K562 (cell line): ENCODE data around the gene SAFB. TPM values are rescaled to one million over a fixed set of nuclear protein-coding genes. Genes with fewer than 3 reads are reported as not detected.

ENCODE experiments used
- ATAC-seq: fragments of 200-7000 bp; cut with Tn5 transposase; 3 replicates; pipeline ENCODE4 v1.9.1; 2020; ENCODE audit warnings: moderate library complexity
- BruUV-seq: library from RNA; stranded (reverse); fragments of 400-500 nt; replicated peaks from 2 replicates; lab custom pipeline; 2021; lab: Mats Ljungman, UMichigan
- CTCF ChIA-PET: fragments of 300-600 bp; formaldehyde crosslinking; extraction: SDS; loops from one replicate; lab custom pipeline; 2021; ENCODE audit warnings: low intra/inter-chr PET ratio; lab: Yijun Ruan, JAX
- POLR2A ChIA-PET: fragments of 300-600, 350-650 bp; sonication (Branson Sonifier 250); formaldehyde crosslinking; extraction: SDS; loops from one replicate; lab custom pipeline; 2021; ENCODE audit warnings: antibody characterized with exemption, inconsistent platforms; lab: Yijun Ruan, JAX
- DNase-seq, 4 experiments: peaks; one replicate each; pipeline versions ENCODE4 v3.0.0 to v3.0.0-alpha.2; 2011 to 2018; ENCODE audit warnings: low spot score in 3 of 4, mixed read lengths in 3 of 4; ENCODE audit errors: extremely low read depth in 1 of 4
- FAIRE-seq: peaks from 2 replicates; lab custom pipeline; 2011; peaks lifted over from hg19 to GRCh38; lab: Jason Lieb, UNC
- H2AFZ ChIP-seq: 2 replicates; pipeline ENCODE4 v1.6.0; 2011; ENCODE audit warnings: low read depth, low read length, control low read depth, inconsistent platforms
- H3K27ac ChIP-seq: fragments of 200-600 bp; 3 replicates; pipeline ENCODE4 v1.8.0; 2011; ENCODE audit warnings: low read depth, mild to moderate bottlenecking, control low read depth, inconsistent platforms, low read length, moderate library complexity, mixed read lengths; ENCODE audit errors: extremely low read depth
- H3K27me3 ChIP-seq, 2 experiments: fragments of 300-600 bp in 1 of 2; 2 replicates in 1 of 2; 3 replicates in 1 of 2; pipeline versions ENCODE4 v1.6.0 to v1.8.0; 2011; ENCODE audit warnings: inconsistent platforms in 2 of 2, low read length in 2 of 2, mild to moderate bottlenecking in 1 of 2, mixed read lengths in 1 of 2, moderate library complexity in 1 of 2; ENCODE audit not compliant: control insufficient read depth in 2 of 2, insufficient read depth in 2 of 2
- H3K36me3 ChIP-seq: fragments of 300-600 bp; 3 replicates; pipeline ENCODE4 v1.8.0; 2011; ENCODE audit warnings: mild to moderate bottlenecking, low read length, inconsistent platforms; ENCODE audit not compliant: control insufficient read depth, insufficient read depth
- H3K4me1 ChIP-seq, 2 experiments: fragments of 200-600 bp in 1 of 2; replicated peaks in 1 of 2; 2 replicates in 1 of 2; 3 replicates in 1 of 2; pipeline versions ENCODE4 v1.5.1 to v1.8.0; 2011; ENCODE audit warnings: inconsistent platforms in 2 of 2, low read length in 2 of 2, mild to moderate bottlenecking in 1 of 2, mixed read lengths in 1 of 2, moderate library complexity in 1 of 2; ENCODE audit not compliant: control insufficient read depth in 2 of 2, insufficient read depth in 2 of 2
- H3K4me2 ChIP-seq: 2 replicates; pipeline ENCODE4 v1.6.1; 2011; ENCODE audit warnings: low read length, control low read depth, inconsistent platforms, mixed read lengths; ENCODE audit not compliant: insufficient read depth
- H3K4me3 ChIP-seq: fragments of 200-600 bp; sonication (generic), shearing (Covaris generic); 2 replicates; pipeline ENCODE4 v1.5.1; 2016; ENCODE audit warnings: control low read depth, inconsistent platforms
- H3K79me2 ChIP-seq: fragments of 200-600 bp; 3 replicates; pipeline ENCODE4 v1.8.0; 2011; ENCODE audit warnings: low read length, inconsistent platforms; ENCODE audit not compliant: control insufficient read depth, insufficient read depth
- H3K9ac ChIP-seq, 2 experiments: 2 replicates each; pipeline versions ENCODE4 v1.6.0 to v1.6.1; 2011; ENCODE audit warnings: low read depth in 2 of 2, low read length in 2 of 2, control low read depth in 1 of 2, inconsistent platforms in 1 of 2, mild to moderate bottlenecking in 1 of 2, mixed read lengths in 1 of 2; ENCODE audit not compliant: insufficient read depth in 1 of 2
- H3K9me1 ChIP-seq: one replicate; pipeline ENCODE4 v1.6.0; 2011; ENCODE audit warnings: inconsistent platforms, mild to moderate bottlenecking, low read length, moderate library complexity; ENCODE audit not compliant: control insufficient read depth, insufficient read depth
- H3K9me3 ChIP-seq: replicated peaks from 2 replicates; pipeline ENCODE4 v1.5.1; 2011; ENCODE audit warnings: low read depth, low read length, inconsistent platforms; ENCODE audit not compliant: control insufficient read depth, insufficient read depth
- H4K20me1 ChIP-seq: replicated peaks from 2 replicates; pipeline ENCODE4 v1.6.1; 2011; ENCODE audit warnings: low read length, inconsistent platforms, mixed read lengths; ENCODE audit not compliant: control insufficient read depth, insufficient read depth
- EGR1 ChIP-seq: fragments of 450-650 bp; conservative IDR thresholded peaks from 2 replicates; pipeline ENCODE4 v1.6.1; 2017; ENCODE audit warnings: mild to moderate bottlenecking
- EP300 ChIP-seq: IDR thresholded peaks from 2 replicates; pipeline ENCODE4 v1.6.1; 2012; ENCODE audit warnings: low read length, improper control_type of control experiment
- MAZ ChIP-seq, 2 experiments: fragments of 450-650 bp in 1 of 2; sonication (generic) in 1 of 2; formaldehyde crosslinking; IDR thresholded peaks in 1 of 2; conservative IDR thresholded peaks in 1 of 2; 2 replicates each; pipeline versions ENCODE4 v1.4.0 to v1.5.0; 2020; ENCODE audit warnings: mild to moderate bottlenecking in 1 of 2, missing genetic modification reagents in 1 of 2
- NELFE ChIP-seq: IDR thresholded peaks from 2 replicates; pipeline ENCODE4 v1.6.1; 2011; ENCODE audit warnings: mild to moderate bottlenecking; ENCODE audit not compliant: insufficient read depth, insufficient read length
- NUFIP1 ChIP-seq: fragments of 450-650 bp; IDR thresholded peaks from 2 replicates; pipeline ENCODE4 v1.6.1; 2018; ENCODE audit not compliant: partially characterized antibody
- PURB ChIP-seq: sonication (generic); formaldehyde crosslinking; IDR thresholded peaks from 2 replicates; pipeline ENCODE4 v1.9.0; 2021; ENCODE audit warnings: low read depth, mild to moderate bottlenecking, missing genetic modification reagents
- ZNF561 ChIP-seq: fragments of 450-650 bp; formaldehyde crosslinking; conservative IDR thresholded peaks from 2 replicates; pipeline ENCODE4 v1.4.0; 2020; ENCODE audit warnings: mild to moderate bottlenecking, moderate library complexity
- ZNF644 ChIP-seq: fragments of 200-800 bp; sonication (Bioruptor generic); IDR thresholded peaks from 2 replicates; pipeline ENCODE4 v1.6.1; 2016; ENCODE audit warnings: low read depth, missing genetic modification characterization, missing compliant biosample characterization
- WGBS: fragments of 100-300 bp; shearing (Covaris generic); methylation state at CpG from one replicate; pipeline ENCODE4 v1.1.6; 2016; ENCODE audit warnings: low coverage, mixed read lengths; ENCODE audit not compliant: insufficient coverage; ENCODE audit errors: missing lambda C conversion rate; 5-methylcytosine and 5-hydroxymethylcytosine counted together
- in situ Hi-C: fragments of 300-500 bp; cut with MboI; formaldehyde crosslinking; loops from 4 replicates; pipeline ENCODE4 v1.15.0; 2018; ENCODE audit warnings: inconsistent platforms, mixed read lengths
- intact Hi-C: fragments of 100-400 bp; cut with micrococcal nuclease; formaldehyde crosslinking; loops from 2 replicates; pipeline ENCODE4 v1.14.2; 2022
- polyA plus RNA-seq, 8 experiments: library from polyadenylated mRNA; depleted of rRNA in 4 of 8; stranded (reverse) in 5 of 8; unstranded in 3 of 8; fragments of >200 nt; fragmentation: Nextera tagmentation in 2 of 8; fragmentation: Illumina TruSeq in 1 of 8; extraction: Ambion mirVana in 2 of 8; extraction: Trizol in 1 of 8; gene quantifications; 2 replicates each; pipeline versions ENCODE4 v1.2.1 to v1.2.3, GENCODE V29; 2011 to 2014; ENCODE audit warnings: inconsistent platforms in 1 of 8, missing spikeins in 1 of 8
- total RNA-seq, 7 experiments: library from RNA; depleted of rRNA in 6 of 7; stranded (reverse); fragments of >200 nt in 6 of 7; fragmentation: Illumina TruSeq in 2 of 7; extraction: Trizol in 2 of 7; gene quantifications; 2 replicates each; pipeline versions ENCODE4 v1.2.1 to v1.2.3, GENCODE V29; 2011 to 2021; ENCODE audit warnings: low replicate concordance in 1 of 7
- TF ChIP-seq, protein P1 (sequence below): IDR thresholded peaks from 2 replicates; pipeline ENCODE4 v1.6.1; 2016; ENCODE audit warnings: missing genetic modification characterization, missing compliant biosample characterization
- TF ChIP-seq, protein P2 (sequence below): sonication (generic); formaldehyde crosslinking; IDR thresholded peaks from 2 replicates; pipeline ENCODE4 v1.8.1; 2023; ENCODE audit warnings: missing genetic modification reagents, mild to moderate bottlenecking, borderline replicate concordance
- TF ChIP-seq, protein P3 (sequence below): fragments of 250-450 bp; sonication (Bioruptor Pico); IDR thresholded peaks from 2 replicates; pipeline ENCODE4 v1.5.0; 2022; ENCODE audit warnings: mild to moderate bottlenecking

SAFB gene
- total and polyA plus RNA-seq, 9 of the 15 experiments (the other 6 are each of a cell fraction or from before 2014, with no cell fraction given) = 1.1 to 151 (median 83.1) TPM

DNA sequence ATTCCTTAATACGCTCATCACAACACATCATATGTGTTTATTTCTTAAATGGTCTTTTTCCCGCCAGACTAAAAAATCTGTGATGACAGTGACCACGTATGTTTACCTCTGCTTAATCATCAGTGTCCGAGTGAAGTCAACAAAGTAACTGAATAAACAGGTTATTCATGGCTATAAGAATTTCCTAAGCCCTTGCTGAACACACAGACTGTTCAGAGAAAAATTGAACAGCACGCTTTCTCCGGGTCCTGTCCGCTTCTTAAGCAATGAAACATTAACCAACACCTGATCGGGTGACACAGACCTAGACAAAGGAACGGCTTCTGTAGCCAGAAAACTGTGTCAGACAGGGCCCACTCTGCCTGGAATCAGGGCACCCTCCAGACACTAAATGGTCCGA lies 14.6 kb upstream of the SAFB start:
- no peak overlapping the region for H3K27ac ChIP-seq
- H3K36me3 ChIP-seq = peaks cover 89% of the 10 kb centered on the region
- H3K4me3 ChIP-seq = no peak overlapping the region
- no peak for ATAC-seq
- ChIA-PET POLR2A (interaction anchor here (0.6 to 1.1 kb wide), 3 partner anchors 9 to 15 kb away, joined by 3 to 8 read pairs (median 3); partner anchors contain the start of genes SAFB and SAFB2), CTCF (no interaction called here)
- WGBS = 89% methylated on average over 10 of the region's 10 CpGs
- BruUV-seq = no TSS peak
- H4K20me1 ChIP-seq = no peaks in the 10 kb centered on the region
- intact Hi-C loops = no loop called here
- H3K4me1 ChIP-seq = no peaks in the 10 kb centered on the region
- H3K9me1 ChIP-seq = no peaks in the 10 kb centered on the region
- no peak overlapping the region for H3K4me2 ChIP-seq
- H2AFZ ChIP-seq = no peak overlapping the region
- no peak for FAIRE-seq
- H3K9ac ChIP-seq = no peak overlapping the region
- in situ Hi-C loops = no loop called here
- H3K9me3 ChIP-seq = no peaks in the 10 kb centered on the region
- peaks cover 44% of the 10 kb centered on the region for H3K79me2 ChIP-seq
- DNase-seq = no peak
- no peaks in the 10 kb centered on the region for H3K27me3 ChIP-seq
- TF ChIP-seq PURB (CRISPR knock-in tag) = no peak
- TF ChIP-seq, protein P1, sequence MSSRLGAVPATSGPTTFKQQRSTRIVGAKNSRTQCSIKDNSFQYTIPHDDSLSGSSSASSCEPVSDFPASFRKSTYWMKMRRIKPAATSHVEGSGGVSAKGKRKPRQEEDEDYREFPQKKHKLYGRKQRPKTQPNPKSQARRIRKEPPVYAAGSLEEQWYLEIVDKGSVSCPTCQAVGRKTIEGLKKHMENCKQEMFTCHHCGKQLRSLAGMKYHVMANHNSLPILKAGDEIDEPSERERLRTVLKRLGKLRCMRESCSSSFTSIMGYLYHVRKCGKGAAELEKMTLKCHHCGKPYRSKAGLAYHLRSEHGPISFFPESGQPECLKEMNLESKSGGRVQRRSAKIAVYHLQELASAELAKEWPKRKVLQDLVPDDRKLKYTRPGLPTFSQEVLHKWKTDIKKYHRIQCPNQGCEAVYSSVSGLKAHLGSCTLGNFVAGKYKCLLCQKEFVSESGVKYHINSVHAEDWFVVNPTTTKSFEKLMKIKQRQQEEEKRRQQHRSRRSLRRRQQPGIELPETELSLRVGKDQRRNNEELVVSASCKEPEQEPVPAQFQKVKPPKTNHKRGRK (tag) = no peak
- TF ChIP-seq EGR1 = no peak
- no peak for TF ChIP-seq MAZ (CRISPR knock-in tag; conservative IDR thresholded peaks at IDR 0.05 in 1 of 2, IDR thresholded peaks at IDR 0.05 in 1 of 2)
- TF ChIP-seq, protein P2, sequence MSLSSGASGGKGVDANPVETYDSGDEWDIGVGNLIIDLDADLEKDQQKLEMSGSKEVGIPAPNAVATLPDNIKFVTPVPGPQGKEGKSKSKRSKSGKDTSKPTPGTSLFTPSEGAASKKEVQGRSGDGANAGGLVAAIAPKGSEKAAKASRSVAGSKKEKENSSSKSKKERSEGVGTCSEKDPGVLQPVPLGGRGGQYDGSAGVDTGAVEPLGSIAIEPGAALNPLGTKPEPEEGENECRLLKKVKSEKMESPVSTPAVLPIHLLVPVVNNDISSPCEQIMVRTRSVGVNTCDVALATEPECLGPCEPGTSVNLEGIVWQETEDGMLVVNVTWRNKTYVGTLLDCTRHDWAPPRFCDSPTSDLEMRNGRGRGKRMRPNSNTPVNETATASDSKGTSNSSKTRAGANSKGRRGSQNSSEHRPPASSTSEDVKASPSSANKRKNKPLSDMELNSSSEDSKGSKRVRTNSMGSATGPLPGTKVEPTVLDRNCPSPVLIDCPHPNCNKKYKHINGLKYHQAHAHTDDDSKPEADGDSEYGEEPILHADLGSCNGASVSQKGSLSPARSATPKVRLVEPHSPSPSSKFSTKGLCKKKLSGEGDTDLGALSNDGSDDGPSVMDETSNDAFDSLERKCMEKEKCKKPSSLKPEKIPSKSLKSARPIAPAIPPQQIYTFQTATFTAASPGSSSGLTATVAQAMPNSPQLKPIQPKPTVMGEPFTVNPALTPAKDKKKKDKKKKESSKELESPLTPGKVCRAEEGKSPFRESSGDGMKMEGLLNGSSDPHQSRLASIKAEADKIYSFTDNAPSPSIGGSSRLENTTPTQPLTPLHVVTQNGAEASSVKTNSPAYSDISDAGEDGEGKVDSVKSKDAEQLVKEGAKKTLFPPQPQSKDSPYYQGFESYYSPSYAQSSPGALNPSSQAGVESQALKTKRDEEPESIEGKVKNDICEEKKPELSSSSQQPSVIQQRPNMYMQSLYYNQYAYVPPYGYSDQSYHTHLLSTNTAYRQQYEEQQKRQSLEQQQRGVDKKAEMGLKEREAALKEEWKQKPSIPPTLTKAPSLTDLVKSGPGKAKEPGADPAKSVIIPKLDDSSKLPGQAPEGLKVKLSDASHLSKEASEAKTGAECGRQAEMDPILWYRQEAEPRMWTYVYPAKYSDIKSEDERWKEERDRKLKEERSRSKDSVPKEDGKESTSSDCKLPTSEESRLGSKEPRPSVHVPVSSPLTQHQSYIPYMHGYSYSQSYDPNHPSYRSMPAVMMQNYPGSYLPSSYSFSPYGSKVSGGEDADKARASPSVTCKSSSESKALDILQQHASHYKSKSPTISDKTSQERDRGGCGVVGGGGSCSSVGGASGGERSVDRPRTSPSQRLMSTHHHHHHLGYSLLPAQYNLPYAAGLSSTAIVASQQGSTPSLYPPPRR = no peak
- no peak for TF ChIP-seq ZNF644
- no peak for TF ChIP-seq NELFE
- TF ChIP-seq NUFIP1 = no peak
- TF ChIP-seq, protein P3, sequence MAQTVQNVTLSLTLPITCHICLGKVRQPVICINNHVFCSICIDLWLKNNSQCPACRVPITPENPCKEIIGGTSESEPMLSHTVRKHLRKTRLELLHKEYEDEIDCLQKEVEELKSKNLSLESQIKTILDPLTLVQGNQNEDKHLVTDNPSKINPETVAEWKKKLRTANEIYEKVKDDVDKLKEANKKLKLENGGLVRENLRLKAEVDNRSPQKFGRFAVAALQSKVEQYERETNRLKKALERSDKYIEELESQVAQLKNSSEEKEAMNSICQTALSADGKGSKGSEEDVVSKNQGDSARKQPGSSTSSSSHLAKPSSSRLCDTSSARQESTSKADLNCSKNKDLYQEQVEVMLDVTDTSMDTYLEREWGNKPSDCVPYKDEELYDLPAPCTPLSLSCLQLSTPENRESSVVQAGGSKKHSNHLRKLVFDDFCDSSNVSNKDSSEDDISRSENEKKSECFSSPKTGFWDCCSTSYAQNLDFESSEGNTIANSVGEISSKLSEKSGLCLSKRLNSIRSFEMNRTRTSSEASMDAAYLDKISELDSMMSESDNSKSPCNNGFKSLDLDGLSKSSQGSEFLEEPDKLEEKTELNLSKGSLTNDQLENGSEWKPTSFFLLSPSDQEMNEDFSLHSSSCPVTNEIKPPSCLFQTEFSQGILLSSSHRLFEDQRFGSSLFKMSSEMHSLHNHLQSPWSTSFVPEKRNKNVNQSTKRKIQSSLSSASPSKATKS (CRISPR knock-in tag) = no peak
- no peak for TF ChIP-seq EP300
- TF ChIP-seq ZNF561 = no peak
